Fibroblast of skin of left quadriceps (primary cell): ENCODE results near the gene LAMA3.

Experiments
- DNase-seq, 2 experiments: peaks; one replicate each; pipeline ENCODE4 v3.0.0-alpha.2; 2013; ENCODE audit warnings: low read depth in 2 of 2

Gene LAMA3

DNA sequence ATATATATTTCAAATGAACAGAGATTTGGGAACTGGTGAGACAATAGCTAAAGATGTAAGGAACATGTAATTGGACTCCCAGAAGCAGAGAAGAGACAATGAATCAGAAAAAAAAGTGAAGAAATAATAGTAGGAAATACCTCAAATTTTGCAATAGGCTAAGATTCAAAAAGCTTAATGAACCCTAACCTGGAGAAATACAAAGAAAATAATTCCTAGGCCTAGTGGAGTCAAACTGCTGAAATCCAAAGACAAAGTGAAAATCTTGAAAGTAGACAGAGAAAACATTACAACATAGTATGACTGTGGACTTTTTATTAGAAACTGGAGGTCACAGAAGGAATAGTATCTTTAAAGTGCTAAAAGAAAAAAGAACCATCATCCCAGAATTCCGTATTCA lies 76.7 kb downstream of the LAMA3 start:
- no peak for DNase-seq

GRCh38 chr18:23772327-23773024 lies 83.2 kb downstream of the LAMA3 start:
- DNase-seq, result no peak

DNA sequence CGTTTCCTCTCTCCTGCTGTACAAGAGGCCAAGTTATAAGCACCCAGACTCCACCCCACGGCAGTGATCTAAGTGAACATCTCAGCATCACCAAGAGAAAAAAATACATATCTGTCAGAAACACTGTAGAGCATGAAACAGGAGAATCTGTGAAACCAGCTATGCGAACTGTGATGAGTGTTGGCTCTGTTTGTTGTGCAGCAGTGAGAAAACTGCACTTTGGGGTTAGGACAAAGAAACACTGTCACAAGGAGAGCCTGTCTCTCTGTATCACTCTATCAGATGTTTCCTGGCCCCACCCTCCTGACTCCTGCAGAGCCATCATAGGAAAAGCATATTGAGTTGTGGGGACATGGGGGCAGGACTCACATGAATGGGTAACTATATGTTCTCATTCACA lies 87.1 kb downstream of the LAMA3 start:
- DNase-seq, result no peak

GRCh38 chr18:23778828-23779227 lies 89.6 kb downstream of the LAMA3 start:
- DNase-seq, result no peak

DNA sequence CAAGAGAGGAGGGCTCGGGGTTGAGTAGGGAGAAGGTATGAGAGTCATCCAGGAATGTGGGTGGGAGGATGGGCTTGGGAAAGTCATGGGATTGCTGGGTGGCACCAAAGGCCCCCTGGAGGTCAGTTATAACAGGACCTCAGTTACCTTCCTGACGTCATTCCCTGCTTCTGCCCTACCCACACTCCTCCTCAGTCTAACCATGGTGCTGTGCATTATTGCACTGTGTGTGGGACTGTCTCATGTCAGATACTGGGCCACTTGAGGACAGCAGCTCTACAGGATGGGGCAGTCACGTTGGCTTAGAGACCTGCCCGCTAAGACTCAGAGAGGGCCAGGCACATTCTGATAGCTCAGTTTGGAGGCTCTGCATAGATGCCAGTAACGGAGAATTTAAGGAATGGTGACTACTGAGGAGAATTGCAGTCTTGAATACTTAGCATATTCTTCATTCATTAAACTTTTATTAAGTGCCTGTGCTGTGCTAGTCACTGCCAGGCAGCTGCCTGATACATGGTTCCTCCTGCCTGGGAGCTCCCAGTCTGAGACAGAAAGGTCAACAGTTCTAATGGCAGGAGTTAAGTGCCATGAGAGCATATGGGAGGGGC lies 90.5 kb downstream of the LAMA3 start:
- peak; percentile 10 to 16 for DNase-seq

DNA sequence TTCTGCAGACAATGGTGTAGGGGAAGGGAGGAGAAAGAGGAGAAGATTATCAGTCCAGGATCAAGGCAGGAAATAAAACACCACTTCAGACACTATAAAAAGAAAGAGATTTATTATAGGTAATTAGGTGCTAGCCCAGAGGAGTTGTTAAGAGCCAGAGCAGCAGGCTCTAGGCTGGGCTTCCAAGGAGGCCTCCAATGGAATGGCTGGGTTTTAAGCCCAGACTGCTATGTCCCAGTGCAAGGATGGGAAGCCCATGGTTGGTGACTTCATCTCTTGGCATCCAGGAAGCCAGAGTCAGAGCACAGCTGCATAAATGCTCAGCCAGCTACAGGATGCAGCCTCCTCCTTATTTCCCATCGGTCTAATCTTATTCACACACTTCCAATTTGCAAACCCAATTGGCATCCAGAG lies 95.6 kb downstream of the LAMA3 start:
- peak; percentile 61 to 63 for DNase-seq

DNA sequence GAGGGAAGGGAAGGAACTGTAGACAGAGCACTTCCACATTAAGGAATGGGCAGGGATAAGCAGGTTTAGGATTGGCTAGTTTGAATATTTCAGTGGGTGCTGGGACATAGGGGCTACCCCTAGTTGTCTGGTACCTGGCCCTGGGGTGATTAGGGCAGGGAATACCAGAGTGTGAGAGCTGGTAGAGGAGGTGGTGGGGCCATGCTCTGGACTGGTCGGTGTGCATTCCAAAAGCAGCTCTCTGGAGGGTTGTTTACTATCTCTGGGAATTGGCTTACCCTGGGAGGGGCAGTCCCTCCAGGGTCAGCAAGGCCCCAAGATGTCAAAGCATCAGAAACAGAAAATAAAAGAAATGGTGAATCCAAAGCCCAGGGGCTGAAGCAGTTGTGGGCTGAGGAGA lies 103.8 kb downstream of the LAMA3 start:
- no peak for DNase-seq

- no peak for DNase-seq
These were observed 105.0 kb downstream of the LAMA3 start for GRCh38 chr18:23793985-23794867.

DNA sequence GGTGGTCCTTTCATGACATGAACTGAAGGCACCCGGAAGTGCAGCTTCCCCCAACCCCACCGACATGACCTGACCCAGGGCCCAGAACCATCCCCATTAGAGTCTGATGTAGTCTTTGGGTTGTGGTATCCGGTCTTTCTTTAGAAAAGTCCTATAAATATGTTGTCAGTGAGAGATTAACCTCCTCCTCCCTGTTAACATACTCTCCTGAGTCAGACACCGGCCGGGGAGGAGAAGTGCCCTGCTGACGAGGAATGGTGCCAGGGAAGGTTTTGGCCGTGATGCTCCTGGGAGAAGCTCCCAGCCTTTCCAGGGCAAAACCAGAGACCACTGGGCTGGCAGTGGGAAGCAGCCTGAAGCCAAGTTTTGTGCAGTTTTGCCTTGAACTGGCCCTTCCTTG lies 109.0 kb downstream of the LAMA3 start:
- DNase-seq, result no peak

DNA sequence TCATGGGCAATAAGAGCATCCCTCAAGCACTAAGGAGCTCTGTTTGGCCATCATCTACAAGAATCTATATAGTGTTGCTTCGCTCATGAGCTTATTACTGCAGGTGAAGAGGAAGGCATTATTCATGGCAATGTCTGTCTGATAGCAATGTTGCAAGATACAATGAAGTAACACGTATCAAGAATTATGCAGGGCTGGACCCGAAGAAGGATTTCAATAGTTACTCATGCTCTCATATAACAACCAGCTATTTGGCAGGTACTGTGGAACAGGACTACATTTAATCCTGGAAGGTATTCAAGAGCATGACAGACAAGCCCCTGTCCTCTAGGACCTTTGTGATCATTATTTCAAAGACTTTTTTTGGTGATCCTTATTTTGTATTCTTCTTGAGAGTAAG lies 109.6 kb downstream of the LAMA3 start:
- no peak for DNase-seq

GRCh38 chr18:23799540-23799939 lies 110.3 kb downstream of the LAMA3 start:
- DNase-seq, result no peak

GRCh38 chr18:23800902-23801301 lies 111.6 kb downstream of the LAMA3 start:
- DNase-seq, result no peak

DNA sequence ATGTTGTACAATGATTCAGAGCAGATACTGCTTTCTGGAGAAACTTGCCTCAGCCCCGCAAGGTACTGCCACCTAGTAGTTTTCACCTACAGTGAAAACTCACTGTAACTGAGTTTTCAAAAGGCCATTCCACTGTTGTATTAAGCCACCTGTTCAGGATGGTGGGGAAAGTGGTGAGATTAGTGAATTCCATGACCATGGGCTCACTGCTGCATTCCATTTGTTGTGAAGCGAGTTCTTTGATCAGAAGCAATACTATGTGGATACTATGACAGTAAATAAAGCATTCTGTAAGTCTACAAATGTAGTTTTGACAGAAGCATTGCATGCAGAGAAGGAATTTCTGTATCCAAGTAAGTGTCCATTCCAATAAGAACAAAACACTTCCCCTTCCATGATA lies 113.6 kb downstream of the LAMA3 start:
- DNase-seq, result no peak

DNA sequence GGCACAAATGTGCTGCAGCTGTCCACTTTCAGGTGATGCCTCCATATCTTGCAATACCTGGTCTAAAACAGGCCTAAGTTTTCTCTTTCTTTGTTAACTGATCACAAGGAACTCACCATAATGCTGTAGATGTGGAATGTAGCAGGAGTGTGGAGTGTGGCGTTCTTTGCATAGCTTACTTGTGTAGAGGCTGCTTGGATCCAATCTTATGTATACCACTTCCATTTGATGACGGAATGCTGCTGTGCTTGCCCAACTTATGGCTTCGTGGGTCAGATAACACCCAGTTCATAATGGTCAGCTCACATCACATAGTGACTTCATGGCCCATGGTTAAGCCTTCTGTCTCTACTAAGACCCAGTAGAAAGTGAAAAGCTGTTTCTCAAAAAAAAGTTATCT lies 114.5 kb downstream of the LAMA3 start:
- no peak for DNase-seq

GRCh38 chr18:23805898-23806297 lies 116.6 kb downstream of the LAMA3 start:
- no peak for DNase-seq

DNA sequence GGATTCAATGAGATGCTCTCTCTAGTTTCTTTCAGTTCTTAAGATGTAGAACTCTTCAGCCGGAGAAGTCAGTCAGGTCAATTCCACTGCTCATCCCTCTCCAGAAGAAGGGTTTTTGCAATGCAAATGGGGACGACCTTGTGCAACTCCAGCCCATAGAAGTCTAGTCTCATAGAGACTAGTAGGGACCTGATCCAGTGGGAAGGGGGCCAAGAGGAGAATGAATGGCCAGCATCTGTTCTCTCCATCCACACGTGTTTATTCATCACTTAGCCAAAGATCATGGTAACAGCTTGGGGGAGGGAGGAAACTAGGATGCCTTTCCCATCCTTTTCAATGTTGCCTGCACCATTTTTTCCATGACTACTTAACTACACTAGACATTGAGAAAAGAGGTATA lies 120.2 kb downstream of the LAMA3 start:
- no peak for DNase-seq

DNA sequence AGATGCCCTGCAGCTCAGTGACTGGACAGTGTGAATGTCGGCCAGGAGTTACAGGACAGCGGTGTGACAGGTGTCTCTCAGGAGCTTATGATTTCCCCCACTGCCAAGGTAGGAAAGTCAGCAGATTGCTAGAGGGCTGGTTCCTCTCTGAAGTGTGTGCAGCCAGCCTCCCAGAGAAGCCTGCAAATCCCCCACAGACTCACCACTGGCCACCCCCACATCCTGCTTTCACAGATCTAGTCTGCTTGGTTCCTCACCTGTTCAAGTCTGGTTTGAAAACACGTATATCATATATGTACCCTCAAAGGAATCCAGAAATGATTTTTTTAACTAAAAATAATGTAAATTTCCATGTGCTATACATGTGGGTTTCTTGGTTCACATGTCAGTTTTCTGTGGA lies 121.1 kb downstream of the LAMA3 start:
- no peak for DNase-seq

GRCh38 chr18:23811176-23811575 lies 121.9 kb downstream of the LAMA3 start:
- no peak for DNase-seq

GRCh38 chr18:23812546-23813440 lies 123.5 kb downstream of the LAMA3 start:
- no peak for DNase-seq

DNA sequence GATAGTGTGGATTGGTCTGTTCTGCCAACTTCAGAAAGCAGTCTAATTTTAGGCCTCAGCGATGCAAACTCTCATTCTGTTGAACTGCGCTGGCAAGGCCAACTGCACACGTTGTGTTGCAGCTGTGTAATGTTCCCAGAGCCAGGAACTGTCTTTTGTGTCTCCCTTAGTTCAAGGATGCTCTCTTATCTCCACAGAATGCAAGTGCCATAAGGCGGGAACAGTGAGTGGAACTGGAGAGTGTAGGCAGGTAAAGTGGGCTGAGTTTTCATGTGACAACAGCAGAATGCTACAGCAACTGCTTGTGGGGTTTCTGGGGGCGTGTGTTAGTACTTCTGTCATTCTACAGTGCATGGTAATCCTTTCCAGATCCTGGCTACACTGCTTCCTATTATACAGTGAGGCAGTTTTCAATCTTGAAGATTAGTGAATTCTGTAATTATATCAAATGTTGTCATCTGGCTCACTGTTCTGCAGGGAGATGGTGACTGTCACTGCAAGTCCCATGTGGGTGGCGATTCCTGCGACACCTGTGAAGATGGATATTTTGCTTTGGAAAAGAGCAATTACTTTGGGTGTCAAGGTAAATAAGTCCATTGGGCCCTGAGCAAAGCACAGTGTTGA lies 125.8 kb downstream of the LAMA3 start:
- no peak for DNase-seq

DNA sequence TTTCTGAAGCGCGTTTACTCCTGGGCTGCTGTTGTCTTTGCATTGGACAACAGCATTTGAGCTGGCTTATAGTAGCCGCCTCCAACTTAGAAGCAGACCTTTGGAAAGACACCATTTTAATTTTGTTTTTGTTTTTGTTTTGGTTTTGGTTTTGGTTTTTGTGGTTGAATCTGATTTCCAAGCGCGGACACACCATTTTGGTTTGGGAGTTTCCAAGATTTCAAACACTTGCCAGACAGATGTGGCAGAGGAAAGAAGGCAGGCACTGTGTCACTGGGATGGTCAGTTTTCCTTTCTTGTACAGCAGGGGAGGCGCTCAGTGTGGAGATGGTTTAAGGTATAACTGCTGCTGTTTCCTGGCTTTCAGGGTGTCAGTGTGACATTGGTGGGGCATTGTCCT lies 126.8 kb downstream of the LAMA3 start:
- DNase-seq, result no peak
